GM21526 (cell line): Measurements from ENCODE around the gene VGF.
"Not testable (repeated sequence)": the region's sequence is repeated elsewhere in the genome, so short reads cannot be mapped to it uniquely, and the experiment has no call there.

Experiments
- ATAC-seq: cut with Tn5 transposase; IDR thresholded peaks from one replicate; pipeline ENCODE4 v1.9.1; 2021; ENCODE audit warnings: moderate library complexity; ENCODE audit not compliant: unreplicated experiment, low FRiP score

VGF gene

DNA sequence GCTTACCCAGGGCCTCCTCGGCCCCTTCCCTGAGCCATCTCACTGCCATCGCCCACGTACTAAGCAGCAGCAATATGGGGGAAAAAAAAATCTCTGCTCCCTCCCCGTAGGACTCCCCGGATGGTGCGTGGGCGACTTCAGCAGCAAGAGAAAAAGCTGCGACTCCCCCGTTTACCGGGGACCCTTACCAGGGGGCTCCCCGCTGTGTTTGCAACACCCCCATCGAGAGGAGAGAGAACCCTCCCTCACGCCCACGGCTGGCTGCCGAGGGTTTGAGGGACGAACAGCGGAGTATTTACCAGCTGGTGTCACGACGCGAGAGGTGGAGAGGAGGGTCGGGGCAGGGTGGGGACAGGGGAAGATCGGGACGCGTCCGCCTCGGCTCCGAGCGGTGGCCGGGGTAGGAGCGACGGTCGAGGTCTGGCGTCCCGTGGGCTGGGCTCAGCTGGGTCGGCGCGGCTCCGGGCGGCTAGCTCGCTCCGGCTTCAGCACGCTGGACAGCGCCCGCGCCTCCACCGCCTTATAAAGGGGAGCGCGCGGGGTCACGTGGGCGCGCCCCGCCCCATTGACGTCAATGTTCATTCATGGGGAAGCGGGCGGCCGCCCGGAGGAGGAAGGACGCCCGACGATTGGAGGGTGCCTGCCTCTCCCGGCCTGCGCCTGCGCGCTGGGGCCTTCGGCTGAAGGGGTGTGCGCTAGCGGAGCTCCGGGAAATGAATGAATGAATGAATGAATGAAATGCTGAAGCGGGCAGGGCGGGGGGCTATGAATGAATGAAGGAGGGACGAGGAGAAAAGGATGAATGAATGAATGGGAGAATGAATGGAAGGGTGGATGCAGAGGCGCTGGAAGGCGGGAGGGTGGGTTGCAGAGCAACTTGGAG, at the start of gene VGF:
VGF (minus strand) TSS at position 495 of the 883 bp plus-strand sequence. CDS start 726 bp downstream, outside the sequence.
- peak; percentile 74 for ATAC-seq

DNA sequence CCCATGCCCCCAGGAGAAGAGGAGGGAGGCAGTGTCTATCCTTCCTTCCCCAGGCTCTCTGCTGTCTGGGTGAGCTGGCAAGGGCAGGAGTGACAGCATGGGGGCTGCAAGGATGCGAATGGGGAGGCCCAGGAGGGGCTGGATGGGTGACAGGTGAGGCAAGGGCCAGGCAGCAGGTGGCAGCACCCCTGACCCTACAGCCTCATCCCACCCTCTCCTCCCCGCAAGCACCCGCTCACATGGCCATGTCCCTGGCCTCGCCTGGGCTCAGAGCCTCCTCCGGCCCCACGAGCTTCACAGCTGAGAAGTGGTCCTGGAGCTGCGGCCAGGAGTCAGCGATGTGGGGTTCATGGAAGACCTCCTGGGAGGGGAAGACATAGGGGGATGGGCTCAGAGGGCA, 46.6 kb upstream of the VGF start:
- no peak for ATAC-seq

DNA sequence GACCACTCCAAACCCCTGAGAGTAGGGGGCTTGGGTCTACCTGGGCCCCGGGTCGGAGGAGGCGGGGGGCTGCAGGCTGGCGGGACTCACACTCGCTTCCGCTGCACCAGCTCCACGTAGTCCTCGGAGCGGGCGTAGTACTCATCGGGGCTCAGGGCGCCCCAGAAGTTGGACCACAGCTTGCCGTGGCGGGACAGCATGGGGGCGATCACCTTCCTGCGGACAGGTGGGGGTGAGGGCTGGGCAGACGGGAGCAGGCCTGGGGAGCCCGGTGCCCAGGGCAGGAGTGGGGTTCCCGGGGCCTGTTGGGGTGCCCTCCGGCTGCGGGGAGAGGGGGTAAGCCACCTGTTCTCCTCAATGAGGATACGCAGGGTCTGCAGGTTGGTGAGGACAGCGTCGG, 46.1 kb upstream of the VGF start:
- ATAC-seq, result no peak

DNA sequence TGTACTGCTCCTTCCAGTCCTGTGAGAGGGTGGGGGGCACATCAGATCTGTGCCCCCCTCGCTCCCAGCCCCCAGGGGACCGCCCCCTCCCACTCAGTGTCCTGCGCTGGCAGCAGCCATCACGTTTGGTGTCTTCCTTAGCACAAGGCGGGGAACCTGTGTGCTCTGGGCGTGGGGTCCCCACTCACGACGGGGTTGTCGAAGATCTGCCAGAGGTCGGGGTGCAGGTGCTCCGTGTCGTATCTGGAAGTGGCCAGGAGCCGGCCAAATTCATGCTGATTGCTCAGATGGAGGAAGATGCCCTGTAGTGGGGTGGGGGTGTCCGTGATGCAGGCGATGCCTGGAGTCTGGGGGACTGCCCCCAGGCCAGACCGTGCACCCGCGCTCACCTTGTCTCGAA, 44.8 kb upstream of the VGF start:
- ATAC-seq, result no peak

DNA sequence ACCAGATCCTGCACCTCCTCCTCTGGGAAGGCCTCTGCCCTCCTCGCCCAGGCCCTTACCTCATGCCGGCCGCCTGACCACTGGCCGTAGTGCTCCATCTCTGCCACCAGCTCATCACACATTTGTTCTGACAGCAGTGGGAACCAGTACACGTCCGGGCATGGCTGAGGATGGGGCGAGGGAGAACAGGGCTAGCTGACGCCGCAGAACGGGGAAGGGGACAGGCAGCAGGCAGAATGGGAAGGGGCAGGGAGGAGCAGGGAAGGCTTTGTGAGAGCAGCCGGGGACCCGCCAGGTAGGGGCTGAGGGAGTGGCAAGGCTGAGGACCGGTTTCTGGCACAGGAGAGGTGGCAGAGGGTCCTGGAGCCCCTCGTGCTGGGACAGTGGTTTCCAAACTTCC, 43.4 kb upstream of the VGF start:
- no peak for ATAC-seq

DNA sequence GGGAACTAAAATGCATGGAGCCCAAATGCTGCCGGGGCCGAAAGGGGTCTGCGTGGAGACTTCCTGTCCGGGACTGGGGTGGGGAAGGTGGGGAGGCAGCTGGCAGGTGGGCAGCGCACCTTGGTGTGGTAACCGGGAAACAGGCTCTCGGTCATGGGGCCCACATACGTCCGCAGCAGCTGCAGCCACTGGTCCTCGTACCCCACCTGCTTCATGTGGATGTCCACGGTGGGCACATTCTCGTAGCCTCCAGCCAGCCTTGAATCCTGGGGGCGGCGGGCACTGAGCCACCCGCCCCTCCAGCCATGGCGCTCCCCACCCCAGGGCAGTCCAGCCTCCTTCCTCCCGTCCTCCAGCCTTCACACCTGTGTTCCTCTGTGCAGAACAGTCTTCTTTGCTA, 42.1 kb upstream of the VGF start:
- ATAC-seq, result no peak

DNA sequence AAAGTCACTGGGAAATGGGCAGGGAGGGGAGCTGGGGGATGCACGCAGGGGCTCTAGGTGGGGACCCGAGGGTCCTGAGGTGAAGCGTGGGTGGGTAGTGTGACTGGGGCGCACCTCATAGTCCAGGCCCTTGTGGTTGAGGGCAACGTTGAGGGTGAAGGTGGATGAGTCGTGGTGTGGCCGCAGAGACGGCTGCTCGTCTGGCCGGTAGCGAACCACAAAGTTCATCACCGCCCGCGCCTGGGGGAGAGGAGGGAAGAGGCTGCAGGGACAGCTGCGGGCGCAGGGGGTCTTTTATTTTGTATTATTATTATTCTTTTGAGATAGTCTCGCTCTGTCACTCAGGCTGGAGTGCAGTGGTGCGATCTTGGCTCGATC, 41.3 kb upstream of the VGF start:
- no peak for ATAC-seq

DNA sequence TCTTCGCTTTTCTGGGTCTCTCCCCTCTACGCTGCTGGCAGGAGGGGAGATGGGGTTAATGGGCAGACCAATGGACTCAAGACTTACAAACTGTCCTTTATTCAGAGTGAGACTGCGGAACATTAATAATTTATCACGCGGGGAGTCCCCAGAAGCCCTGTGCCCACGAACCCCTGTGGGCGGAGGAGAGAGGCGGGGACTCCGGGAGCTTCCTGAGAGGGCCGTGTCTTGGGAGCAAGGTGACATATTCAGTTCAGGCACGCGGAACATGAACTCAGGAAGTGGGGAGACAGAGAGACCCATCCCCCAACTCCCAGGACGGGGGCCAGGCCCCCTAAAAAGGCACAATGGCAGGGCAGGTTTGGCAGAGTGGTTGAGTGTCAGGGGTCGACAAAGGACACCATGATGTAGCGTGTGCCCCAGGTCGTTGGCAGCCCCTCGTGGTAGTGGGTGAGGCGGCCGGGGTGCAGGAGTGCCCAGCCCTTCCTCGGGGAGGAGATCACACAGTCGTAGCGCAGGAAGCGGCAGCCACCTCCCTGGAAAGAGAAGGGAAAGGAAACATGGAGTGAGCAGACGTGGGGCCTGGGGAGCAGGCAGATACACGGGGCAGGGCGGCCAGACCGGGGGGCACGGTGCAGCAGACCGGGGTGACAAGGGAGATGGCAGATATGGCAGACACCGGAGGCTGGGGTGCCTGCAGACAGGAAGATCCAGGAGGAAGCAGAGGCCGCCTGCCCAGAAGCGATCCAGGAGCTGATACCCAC, 40.7 kb upstream of the VGF start:
- ATAC-seq, result no peak

DNA sequence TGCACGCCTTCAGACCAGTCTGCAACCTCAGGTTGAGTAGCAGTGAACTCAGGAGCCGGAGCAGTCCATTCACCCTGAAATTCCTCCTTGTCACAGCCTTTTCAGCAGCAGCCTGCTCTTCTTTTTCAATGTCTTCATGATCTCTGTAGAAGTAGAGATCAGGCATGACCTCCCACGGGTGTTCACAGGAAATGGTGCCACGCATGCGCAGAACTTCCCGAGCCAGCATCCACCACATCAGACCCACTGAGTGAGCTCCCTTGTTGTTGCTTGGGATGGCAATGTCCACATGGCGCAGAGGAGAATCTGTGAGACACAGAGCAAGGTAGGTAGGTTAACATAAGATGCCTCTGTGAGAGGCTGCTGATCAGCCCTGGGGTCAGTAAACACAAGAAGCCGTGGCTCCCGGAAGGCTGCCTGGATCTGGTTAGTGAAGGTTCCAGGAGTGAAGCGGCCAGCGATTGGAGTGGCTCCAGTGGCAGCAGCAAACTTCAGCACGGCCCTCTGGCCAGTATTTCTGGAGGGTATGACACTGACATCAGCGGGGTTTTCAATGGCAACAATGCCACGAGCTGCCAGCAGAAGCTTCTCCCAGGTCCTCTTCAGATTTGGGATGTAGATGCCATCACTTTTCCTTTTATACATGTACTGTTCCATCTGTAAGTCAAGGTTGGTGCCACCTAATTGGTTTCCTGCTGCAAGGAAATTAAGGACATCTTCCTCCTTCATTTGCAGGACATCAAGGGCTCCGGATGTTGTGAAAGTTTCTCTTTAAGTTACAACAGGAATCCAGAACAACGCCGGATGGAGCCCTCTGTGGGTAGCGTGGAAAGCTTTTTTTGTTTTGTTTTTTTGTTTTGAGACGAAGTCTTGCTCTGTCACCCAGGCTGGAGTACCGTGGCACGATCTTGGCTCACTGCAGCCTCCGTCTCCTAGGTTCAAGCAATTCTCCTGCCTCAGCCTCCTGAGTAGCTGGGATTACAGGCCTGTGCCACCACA, 38.7 kb upstream of the VGF start:
- not testable (repeated sequence) for ATAC-seq

DNA sequence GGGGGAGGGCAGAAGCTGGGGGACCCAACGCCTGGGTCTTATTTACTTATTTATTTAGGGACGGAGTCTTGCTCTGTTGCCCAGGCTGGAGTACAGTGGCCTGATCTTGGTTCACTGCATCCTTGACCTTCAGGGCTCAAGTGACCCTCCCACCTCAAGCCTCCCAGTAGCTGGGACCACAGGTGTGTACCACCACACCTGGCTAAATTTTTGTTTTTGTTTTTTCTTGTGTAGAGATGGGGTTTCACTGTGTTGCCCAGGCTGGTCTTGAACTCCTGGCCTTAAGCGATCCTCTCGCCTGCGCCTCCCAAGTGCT, 37.2 kb upstream of the VGF start:
- ATAC-seq, result no peak

DNA sequence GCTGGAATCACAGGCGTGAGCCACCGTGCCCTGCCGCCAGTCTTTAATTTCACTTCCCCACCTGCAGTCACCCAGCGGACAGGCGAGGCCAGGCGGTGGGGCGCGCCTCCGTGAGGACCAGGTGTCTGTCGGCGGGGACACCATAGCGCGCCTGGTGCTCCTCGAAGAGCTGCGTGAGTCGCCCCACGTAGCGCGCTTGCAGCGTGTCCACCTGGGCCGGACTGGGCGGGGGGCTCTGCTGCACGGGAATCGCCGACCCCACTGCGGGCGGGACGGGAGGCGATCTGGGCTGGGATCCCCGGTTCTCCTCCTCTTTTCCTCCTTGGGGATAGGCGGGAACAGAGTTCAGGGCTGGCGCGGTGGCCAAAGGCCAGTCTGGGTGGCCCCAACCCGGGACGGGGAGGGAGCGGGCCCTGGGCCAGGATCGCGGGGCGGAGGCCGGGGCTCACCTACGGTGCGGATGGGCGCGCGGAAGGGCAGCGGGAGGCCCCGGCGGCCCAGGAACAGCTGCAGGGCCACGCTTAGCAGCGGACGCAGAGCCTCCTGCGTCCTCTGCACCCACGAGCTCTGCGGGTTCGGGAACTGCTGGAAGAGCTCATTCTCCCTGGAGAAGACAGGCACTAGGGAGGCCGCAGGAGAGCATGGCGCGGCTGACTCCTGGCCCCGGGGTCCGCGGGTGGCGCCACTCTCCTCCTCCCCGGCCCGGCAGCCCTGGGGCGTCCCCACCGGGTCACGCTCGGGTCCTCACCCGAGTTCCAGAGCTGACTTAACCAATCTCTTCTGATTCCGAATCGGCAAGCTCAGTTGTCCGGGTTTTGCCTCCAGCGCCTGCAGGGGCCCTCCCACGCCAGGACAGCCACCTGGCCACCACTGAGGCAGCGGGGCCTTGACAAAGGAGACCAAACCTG, 36.6 kb upstream of the VGF start:
- no peak for ATAC-seq

DNA sequence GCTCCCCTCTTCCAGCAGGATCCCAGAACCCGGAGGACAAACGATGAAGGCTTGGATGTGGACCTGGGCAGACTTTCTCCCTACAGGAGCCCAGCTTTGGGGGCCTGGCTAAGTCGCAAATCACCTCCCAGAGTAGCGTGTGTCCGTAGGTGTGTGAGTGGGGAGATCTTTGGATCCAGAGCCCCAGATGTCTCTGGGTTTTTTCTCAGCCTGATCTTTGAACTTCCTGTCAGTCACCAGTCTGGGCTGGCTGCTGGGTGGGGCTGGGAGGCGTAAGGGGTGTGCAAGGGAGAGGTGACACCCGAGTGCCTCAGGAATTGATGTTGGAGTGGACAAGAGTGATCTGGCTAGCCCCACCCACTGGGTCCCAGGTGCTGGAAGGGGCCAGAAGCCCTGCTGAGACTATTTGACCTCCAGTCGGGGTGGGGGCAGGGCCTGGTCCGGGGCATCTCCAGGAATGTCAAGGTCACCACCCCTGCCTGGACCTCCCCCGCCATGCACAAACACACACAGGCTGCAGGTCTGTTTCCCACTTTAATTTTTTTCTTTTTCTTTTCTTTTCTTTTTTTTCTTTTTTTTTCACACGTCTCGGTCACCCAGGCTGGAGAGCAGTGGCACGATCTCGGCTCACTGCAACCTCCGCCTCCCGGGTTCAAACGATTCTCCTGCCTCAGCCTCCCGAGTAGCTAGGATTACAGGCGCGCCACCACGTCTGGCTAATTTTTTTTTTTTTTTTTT, 35.7 kb upstream of the VGF start, which contains the start of gene MOGAT3:
MOGAT3 (minus strand) TSS at position 175 of the 738 bp plus-strand sequence. CDS start 182 bp downstream, outside the sequence.
- ATAC-seq, result no peak

DNA sequence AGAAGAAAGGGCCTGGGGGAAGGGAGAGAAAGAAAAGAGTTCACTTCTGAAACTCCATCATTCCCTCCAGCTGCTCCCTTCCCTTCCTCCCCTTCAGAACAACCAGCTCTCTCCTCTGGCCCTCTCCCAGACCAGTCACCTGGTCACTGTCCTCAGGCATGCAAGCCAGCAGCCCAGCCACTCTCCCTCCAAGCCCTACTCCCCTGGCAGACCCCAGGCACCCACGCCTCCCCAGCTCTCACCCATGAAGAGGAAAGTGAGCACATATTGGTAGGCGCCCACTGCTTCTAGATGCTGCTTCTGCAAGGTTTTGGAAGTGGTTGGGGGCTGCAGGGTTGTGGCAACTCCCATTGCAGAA, 35.1 kb upstream of the VGF start:
- no peak for ATAC-seq

DNA sequence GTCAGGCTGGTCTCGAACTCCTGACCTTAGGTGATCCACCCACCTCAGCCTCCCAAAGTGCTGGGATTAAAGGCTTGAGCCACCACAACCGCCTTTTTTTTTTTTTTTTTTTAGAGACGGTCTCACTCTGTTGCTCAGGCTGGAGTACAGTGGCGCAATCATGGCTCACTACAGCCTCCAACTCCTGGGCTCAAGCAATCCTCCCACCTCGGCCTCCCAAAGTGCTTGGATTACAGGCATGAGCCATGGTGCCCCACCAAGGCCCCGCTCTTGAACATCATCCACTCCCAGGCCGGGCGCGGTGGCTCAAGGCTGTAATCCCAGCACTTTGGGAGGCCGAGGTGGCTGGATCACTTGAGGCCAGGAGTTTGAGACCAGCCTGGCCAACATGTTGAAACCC, 34.2 kb upstream of the VGF start:
- not testable (repeated sequence) for ATAC-seq

DNA sequence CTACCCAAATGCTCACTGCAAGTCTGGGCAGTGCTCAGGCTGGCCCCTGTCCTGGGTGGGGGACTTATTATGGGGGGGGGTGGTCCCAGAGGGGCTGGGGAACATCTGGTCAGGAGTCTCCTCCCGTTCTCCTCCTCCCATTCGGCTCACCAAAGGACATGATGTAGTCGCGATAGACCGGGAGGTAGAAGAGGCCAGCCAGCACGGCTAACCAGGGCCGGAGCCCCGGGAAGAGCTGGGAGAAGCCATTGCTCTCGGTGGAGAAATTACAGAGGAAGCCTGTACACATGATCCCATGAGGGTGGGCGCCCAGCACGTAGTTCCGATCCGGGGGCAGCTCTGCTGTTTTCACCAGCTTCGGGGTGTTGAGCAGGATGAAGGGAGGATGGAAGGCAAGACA, 33.1 kb upstream of the VGF start:
- ATAC-seq, result no peak

DNA sequence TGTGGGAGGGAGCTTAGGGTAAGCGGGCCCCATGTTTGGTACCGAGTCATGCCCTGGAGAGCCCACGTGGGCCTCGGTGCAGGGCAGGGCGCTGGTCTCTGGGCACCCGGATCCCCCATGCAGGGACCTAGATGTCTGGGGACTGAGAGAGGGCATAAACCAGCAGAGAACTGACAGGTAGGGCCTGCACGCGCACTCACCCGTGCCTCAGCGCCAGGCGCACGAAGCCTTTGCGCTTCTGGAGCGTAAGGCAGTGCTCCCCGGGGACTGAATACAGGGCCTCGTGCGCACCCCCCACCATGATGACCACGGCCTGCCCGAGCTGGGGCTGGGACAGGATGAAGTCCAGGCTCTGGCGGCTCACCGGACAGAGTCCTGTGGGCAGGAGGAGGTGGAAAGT, 32.6 kb upstream of the VGF start:
- ATAC-seq, result no peak

DNA sequence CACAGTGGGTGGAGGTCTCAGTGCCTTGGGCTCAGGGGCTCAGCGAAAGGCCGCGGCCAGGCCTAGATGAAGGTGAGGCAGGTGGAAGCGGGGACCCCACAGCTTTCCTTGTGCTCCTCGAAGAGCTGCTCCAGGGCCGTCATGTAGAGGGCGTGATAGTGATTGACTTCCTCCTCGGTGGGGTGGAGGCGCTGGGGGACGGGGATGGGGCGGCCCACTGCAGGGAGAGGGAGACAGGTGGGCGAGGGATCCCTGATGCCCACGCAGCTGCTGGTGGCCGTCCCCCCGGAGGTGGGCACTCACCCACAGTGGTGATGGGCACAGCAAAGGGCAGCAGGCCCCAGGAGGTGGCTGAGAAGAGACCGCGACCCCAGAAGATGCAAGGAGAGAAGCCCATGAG, 30.5 kb upstream of the VGF start:
- no peak for ATAC-seq

DNA sequence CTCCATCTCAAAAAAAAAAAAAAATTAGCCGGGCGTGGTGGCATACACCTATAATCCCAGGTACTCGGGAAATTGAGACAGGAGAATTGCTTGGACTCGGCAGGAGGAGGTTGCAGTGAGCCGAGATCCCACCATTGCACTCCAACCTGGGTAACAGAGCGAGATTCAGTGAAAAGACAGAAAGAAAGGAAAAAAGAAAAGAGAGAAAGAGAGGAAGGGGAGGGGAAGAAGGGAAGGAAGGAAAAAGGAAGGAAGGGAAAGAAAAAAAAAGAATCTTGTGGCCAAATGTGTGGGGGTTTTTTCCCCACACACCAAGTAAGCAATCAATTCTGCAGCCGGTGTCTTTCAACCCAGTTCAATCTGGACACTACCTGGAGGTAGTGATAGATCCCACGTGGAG, 23.7 kb upstream of the VGF start:
- no peak for ATAC-seq

DNA sequence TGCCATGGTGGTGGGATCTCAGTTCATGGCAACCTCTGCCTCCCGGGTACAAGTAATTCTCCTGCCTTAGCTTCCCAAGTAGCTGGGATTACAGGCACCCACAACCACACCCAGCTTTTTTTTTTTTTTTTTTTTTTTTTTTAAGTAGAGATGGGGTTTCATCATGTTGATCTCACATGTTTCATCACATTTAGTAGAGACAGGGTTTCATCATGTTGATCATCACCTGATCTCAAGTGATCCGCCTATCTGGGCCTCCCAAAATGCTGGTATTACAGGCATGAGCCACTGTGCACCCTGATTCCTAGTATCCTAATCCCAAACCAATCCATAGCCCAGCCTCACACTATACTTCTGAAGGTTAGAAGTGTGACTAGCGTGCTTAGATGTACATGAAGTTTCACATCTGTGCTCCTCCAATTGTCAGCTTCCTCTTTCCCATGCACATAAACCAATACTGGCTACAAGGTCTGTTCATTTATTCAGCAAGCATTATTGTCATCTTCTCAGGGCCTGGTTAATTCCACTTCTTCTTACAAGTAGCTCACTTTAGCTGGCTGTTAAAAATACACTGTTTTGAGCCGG, 21.6 kb upstream of the VGF start:
- ATAC-seq, result no peak
